ENCODE results near the gene PRIMA1.
"Not testable (repeated sequence)": the region's sequence is repeated elsewhere in the genome, so short reads cannot be mapped to it uniquely, and the experiment has no call there.

The PRIMA1 gene

GRCh38 chr14:93788293-93788542 lies at the start of gene PRIMA1:
TSS of gene PRIMA1 (minus strand) at chr14:93788485. CDS start at chr14:93787718, 767 bp downstream.
- no peak for DNase-seq

GRCh38 chr14:93834699-93835371 lies 46.5 kb upstream of the PRIMA1 start:
- no peak for DNase-seq

GRCh38 chr14:93832665-93833064 lies 44.4 kb upstream of the PRIMA1 start:
- DNase-seq: peak; percentile 98

- DNase-seq: peak; percentile 93
Measured at GRCh38 chr14:93832081-93832480, 43.8 kb upstream of the PRIMA1 start.

GRCh38 chr14:93830753-93831461 lies 42.6 kb upstream of the PRIMA1 start:
- DNase-seq: no peak

- no peak for DNase-seq
Measured at GRCh38 chr14:93829839-93830481, 41.7 kb upstream of the PRIMA1 start.

- no peak for DNase-seq
Measured at GRCh38 chr14:93825235-93825553, 36.9 kb upstream of the PRIMA1 start.

- peak; percentile 5 for DNase-seq
Measured at GRCh38 chr14:93824518-93825234, 36.4 kb upstream of the PRIMA1 start.

GRCh38 chr14:93824076-93824475 lies 35.8 kb upstream of the PRIMA1 start:
- no peak for DNase-seq

- DNase-seq: no peak
Measured at GRCh38 chr14:93821051-93821450, 32.8 kb upstream of the PRIMA1 start.

- DNase-seq: no peak
Measured at GRCh38 chr14:93818857-93819256, 30.6 kb upstream of the PRIMA1 start.

- DNase-seq: no peak
Measured at GRCh38 chr14:93811676-93812075, 23.4 kb upstream of the PRIMA1 start.

GRCh38 chr14:93811020-93811419 lies 22.7 kb upstream of the PRIMA1 start:
- DNase-seq: no peak

GRCh38 chr14:93809491-93810420 lies 21.5 kb upstream of the PRIMA1 start:
- DNase-seq: not testable (repeated sequence)

- no peak for DNase-seq
Measured at GRCh38 chr14:93804654-93805053, 16.4 kb upstream of the PRIMA1 start.

GRCh38 chr14:93803408-93804318 lies 15.4 kb upstream of the PRIMA1 start:
- no peak for DNase-seq

- DNase-seq: no peak
Measured at GRCh38 chr14:93799989-93800921, 12.0 kb upstream of the PRIMA1 start.

- DNase-seq: no peak
Measured at GRCh38 chr14:93799617-93799988, 11.3 kb upstream of the PRIMA1 start.

GRCh38 chr14:93797536-93797935 lies 9.3 kb upstream of the PRIMA1 start:
- no peak for DNase-seq

GRCh38 chr14:93797071-93797470 lies 8.8 kb upstream of the PRIMA1 start:
- no peak for DNase-seq

GRCh38 chr14:93794756-93795155 lies 6.5 kb upstream of the PRIMA1 start:
- DNase-seq: no peak

All from NCI-H1694 treated with DMSO at 0.1 percent for 48 hours (cell line).